WTC11 (cell line): ENCODE measurements around the gene HSDL1.

Source experiments
- CBFB ChIP-seq: sonication (generic); formaldehyde crosslinking; IDR thresholded peaks from 2 replicates; pipeline ENCODE4 v1.8.1; 2022; ENCODE audit warnings: mild to moderate bottlenecking, low read depth, missing genetic modification reagents
- CTCF ChIP-seq: fragments of 200-600 bp; IDR thresholded peaks from 2 replicates; pipeline ENCODE4 v1.8.0; 2022; ENCODE audit warnings: antibody characterized with exemption
- E2F5 ChIP-seq: sonication (generic); formaldehyde crosslinking; IDR thresholded peaks from 2 replicates; pipeline ENCODE4 v1.8.1; 2022; ENCODE audit warnings: mild to moderate bottlenecking, moderate library complexity, missing genetic modification reagents
- ELF4 ChIP-seq: sonication (generic); formaldehyde crosslinking; IDR thresholded peaks from 2 replicates; pipeline ENCODE4 v1.8.1; 2022; ENCODE audit warnings: low read depth, mild to moderate bottlenecking, moderate library complexity, missing genetic modification reagents
- FOXJ3 ChIP-seq: sonication (generic); formaldehyde crosslinking; IDR thresholded peaks from 2 replicates; pipeline ENCODE4 v1.9.0; 2021; ENCODE audit warnings: missing genetic modification reagents, mild to moderate bottlenecking, borderline replicate concordance
- JAZF1 ChIP-seq: fragments of 250-450 bp; sonication (Bioruptor Pico); IDR thresholded peaks from 2 replicates; pipeline ENCODE4 v1.9.0; 2021; ENCODE audit warnings: moderate library complexity, mild to moderate bottlenecking, inconsistent platforms
- RORB ChIP-seq: fragments of 250-450 bp; sonication (Bioruptor Pico); IDR thresholded peaks from 2 replicates; pipeline ENCODE4 v1.9.0; 2021; ENCODE audit warnings: mild to moderate bottlenecking
- ZNF281 ChIP-seq: sonication (generic); formaldehyde crosslinking; IDR thresholded peaks from 2 replicates; pipeline ENCODE4 v1.8.0; 2023; ENCODE audit warnings: mild to moderate bottlenecking, missing genetic modification reagents
- ZNF423 ChIP-seq: fragments of 250-450 bp; sonication (Bioruptor Pico); IDR thresholded peaks from 2 replicates; pipeline ENCODE4 v2.1.2; 2022; ENCODE audit warnings: mild to moderate bottlenecking, moderate library complexity
- ZNF512 ChIP-seq: sonication (generic); formaldehyde crosslinking; IDR thresholded peaks from 2 replicates; pipeline ENCODE4 v1.8.1; 2022; ENCODE audit warnings: missing genetic modification reagents, borderline replicate concordance

- TF ChIP-seq JAZF1 (no peak), CTCF (no peak), ZNF281 (no peak), ZNF512 (CRISPR knock-in tag) (no peak), CBFB (CRISPR knock-in tag) (no peak), E2F5 (CRISPR knock-in tag) (no peak), FOXJ3 (CRISPR knock-in tag) (no peak), ELF4 (CRISPR knock-in tag) (no peak), RORB (CRISPR knock-in tag) (no peak), ZNF423 (CRISPR knock-in tag) (no peak)
Measured at GRCh38 chr16:84085271-84085667, 59.7 kb downstream of the HSDL1 start.
